ENCODE data around the gene ROBO2.

The ROBO2 gene, protein sequence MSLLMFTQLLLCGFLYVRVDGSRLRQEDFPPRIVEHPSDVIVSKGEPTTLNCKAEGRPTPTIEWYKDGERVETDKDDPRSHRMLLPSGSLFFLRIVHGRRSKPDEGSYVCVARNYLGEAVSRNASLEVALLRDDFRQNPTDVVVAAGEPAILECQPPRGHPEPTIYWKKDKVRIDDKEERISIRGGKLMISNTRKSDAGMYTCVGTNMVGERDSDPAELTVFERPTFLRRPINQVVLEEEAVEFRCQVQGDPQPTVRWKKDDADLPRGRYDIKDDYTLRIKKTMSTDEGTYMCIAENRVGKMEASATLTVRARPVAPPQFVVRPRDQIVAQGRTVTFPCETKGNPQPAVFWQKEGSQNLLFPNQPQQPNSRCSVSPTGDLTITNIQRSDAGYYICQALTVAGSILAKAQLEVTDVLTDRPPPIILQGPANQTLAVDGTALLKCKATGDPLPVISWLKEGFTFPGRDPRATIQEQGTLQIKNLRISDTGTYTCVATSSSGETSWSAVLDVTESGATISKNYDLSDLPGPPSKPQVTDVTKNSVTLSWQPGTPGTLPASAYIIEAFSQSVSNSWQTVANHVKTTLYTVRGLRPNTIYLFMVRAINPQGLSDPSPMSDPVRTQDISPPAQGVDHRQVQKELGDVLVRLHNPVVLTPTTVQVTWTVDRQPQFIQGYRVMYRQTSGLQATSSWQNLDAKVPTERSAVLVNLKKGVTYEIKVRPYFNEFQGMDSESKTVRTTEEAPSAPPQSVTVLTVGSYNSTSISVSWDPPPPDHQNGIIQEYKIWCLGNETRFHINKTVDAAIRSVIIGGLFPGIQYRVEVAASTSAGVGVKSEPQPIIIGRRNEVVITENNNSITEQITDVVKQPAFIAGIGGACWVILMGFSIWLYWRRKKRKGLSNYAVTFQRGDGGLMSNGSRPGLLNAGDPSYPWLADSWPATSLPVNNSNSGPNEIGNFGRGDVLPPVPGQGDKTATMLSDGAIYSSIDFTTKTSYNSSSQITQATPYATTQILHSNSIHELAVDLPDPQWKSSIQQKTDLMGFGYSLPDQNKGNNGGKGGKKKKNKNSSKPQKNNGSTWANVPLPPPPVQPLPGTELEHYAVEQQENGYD (N-terminal part only)

DNA sequence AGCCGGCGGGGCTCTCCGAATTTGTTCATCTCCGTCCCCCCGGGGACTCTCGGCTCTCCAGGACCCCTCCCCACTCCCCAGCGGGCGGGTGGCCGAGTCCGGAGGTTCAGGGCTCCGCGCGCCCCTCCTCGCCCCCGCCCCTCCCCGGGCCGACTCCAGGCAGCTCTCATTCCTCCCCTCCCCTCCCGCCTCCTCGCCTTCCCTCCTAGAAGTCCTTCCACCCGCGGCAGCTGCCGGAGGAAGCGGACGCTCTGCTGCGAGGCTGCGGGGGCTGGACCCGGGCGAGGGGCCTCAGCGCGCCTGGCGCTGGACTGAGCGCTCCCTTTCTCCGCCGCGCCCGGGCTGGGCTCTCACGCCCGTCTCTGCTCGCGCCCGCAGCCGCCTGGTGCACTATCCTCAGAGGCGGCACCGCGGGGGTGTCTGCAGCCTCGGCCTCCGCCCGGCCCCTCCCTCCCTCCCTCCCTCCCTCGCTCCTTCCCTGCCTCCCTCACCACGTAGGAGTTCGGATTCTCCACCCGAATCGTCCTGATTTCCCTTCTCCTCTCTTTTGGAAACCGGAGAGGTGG lies at the start of gene ROBO2:
TSS of gene ROBO2 (plus strand) at position 494 of the 566 bp plus-strand sequence. CDS start 687 bp downstream, outside the sequence.
- no peak for DNase-seq (ENCODE audit: low read depth in 2 of 2)

DNA sequence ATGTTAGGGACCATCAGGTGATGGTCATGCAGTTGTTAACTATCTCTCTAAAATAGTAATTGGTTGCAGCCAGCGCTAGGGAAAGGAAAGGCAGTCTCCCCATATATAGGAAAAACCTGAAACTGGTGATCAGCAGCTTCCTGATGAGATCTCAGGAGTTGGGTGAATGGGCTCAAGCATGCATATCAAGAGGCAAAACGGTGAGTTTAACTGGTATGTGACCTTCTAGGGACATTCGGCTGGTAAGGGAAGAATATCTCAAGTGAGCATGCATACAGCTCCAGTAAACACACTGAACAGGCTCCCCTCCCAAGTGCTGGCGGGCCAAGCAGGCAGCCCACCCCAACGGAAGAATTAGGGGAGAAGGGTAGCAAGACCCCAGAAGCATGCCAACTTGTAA lies 49.3 kb upstream of the ROBO2 start:
- DNase-seq (ENCODE audit: low read depth in 2 of 2) = no peak

DNA sequence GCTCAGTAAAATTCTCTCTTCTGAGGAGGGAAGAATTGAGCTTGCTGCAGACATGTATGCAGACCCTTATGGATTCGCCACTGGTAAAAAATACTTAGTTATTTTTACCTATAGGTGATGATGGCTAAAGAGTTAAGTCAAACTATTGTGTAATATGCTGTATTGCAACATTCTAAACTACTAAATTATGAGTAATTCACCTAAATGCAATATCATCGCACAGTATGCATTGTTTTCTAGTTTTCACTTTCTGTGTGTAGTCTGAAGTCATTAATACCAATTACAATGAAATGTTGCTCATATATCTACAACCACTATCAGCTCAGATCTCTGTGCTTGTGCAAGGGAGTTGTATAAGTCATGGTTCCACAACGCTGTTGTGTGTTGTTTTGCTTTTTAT lies 48.7 kb upstream of the ROBO2 start:
- no peak for DNase-seq (ENCODE audit: low read depth in 2 of 2)

DNA sequence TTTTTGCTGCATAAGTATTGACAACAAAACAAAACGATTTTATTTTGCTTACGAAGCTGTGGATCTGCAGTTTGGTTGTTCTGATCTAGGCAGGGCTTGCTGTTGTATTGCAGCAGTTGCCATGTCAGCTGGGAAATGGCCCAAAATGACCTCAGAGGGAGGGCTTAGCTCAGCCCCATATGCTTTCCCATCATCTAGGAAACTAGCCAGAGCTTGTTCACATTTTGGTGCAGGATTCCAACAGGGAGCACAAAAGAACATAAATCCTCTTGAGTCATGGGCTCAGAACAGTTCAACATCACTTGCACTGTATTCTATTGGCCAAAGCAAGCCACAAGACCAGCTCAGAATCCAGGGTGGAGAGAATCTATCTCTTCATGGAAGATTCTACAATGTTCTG lies 42.2 kb upstream of the ROBO2 start:
- no peak for DNase-seq (ENCODE audit: low read depth in 2 of 2)

DNA sequence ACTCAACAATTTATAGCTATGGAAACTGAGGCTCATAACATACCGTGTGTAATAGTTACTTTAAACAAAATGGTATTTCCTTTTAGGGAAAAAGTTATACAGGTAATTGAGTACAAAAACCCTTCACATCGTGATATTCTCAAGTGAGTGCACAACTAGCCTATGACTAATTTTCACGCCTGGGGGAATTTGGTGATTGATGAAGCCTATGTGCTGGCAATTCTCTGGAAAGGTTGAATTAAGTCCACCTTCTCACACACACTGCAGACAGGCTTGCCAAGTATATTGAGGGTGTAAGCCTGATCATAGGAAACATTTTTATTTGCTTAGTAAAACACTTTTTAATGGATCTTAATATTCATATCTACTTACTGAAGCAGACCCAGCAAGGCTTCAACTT lies 41.3 kb upstream of the ROBO2 start:
- no peak for DNase-seq (ENCODE audit: low read depth in 2 of 2)

DNA sequence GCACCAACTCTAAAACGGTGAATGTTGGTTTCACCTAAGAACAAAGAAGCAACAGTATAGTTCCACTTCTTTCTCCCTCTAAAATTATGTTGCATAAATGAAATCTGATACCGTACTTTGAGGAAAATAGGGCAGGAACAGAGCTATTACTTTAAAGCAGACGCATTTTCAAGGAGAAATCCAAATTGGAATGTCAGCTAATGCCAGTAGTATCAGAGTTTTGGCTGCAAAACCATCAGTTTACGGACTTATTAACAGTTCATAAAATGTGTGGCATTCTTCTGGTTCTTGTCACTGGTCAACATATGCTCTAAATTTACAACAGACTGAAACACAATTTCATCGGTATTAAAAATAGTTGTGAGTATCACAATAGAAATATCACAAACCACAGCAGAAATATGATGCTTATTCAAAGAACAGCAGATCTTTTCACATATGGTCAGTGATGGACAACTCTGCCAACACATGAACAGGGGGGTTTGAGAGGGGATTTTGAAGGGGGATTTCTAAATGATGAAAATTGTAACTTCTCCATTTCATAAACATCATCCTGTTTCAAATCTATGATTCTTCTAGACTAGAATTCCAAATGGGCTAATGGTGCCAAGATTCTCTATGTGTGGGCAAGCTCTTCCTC lies 38.7 kb upstream of the ROBO2 start:
- DNase-seq (ENCODE audit: low read depth in 2 of 2) = no peak

DNA sequence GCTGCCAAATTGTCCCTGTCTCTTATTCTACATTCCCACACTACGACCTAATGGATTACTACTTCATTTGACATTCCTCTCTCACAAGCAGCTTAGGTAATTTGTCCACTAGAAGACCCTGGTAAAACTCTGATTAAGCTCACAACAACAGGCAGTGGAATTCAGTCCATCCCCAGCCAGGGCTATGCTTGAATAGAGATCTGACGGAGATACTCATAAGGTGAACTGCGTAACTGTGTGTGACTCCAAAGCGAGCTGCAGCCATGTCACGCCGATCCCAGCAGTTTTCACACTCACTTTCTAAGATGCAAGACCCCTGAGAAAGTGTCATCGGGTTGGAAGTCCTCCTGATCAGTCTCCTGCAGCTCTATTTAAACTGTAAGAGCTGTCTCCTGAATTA lies 25.7 kb upstream of the ROBO2 start:
- no peak for DNase-seq (ENCODE audit: low read depth in 2 of 2)

DNA sequence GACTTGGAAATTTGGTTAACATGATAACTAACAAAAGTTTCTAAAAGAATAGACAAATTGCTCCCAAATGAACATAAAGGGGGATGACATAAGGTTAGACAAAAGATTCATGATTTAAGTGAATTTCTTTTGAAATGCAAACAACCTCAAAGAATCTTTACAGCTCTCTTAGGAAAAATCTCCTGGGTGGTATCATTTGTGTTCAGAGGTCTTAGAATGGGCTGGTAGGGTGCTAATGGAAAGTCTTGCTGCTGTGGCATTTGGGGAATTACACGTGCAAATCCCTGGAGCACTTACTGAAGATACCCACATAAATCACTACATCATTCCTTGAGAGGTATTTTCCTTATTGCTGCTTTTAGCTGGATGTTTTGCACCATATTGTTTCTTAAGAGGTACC lies 14.4 kb upstream of the ROBO2 start:
- no peak for DNase-seq (ENCODE audit: low read depth in 2 of 2)

DNA sequence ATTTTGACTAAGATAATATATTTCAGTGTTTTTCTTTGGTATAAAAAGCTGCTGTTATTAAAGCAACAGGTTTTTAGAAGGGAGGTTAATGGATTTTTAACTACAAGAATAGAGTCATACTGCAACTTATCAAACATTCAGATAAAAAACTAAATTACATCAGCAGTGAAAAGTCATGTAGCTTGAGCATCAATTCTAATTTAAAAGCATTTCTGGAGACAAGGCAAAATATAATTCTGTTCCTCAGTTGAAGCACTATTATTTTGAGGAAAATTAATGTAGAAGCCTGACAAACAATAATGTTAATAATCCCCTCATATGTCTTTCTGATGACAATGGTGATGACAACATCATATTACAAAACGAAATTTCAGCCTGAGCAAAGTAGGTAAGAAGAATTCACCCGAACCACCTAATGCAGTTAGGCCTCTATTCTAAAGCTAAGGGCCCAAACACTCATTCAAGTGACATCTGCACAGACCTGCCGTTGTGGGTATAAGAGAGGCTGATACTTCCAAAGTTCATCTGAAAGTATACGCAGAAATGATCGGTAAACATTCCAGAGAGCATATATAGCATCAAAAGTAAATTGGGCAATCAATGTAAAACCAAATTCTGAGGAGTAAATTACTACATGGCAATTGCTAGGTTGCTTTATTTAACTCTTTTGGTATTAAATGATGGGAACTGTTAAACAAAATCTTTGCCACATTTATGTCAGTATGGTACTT lies 12.8 kb upstream of the ROBO2 start:
- DNase-seq (ENCODE audit: low read depth in 2 of 2) = no peak

DNA sequence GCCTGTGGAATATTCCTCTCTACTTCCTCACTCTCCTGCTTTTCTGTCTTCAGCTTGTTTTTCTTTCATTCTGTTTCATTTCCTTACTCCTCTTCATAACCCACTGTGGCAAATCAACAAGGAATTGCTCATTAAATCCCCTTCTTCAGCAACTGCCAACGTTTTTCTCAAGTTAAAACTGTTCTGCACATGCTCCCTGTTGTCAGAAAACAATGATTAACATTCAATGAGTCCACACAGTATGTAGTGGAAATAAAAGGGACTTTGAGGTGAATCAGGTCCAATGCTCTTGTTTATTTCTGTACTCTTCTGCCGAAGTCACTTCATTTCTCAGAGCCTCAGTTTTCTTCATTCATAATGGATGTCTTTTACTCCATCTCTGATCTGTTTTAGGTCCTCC lies 11.9 kb upstream of the ROBO2 start:
- DNase-seq (ENCODE audit: low read depth in 2 of 2) = no peak

DNA sequence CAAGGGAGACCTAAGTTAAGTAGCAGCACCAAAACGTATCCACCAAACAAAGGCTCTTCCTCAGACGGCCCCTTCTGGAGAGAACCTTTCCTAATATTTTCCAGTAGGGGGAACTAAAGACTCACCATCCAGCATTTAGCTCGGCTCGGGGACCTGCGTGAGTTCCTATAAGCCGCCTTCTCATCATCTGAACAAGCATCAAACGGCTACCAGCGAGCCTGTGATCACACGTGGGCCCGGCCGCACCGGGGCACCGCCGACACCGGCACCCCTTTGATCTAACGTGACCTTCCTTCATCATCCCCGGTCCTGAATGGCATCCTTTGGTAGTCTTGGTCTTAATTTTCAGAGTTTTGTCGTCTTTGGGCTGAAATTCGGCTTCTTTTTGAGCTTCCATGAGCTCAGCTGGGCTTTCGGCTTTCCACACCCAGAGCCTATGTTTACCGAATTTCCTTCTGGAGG lies 1.4 kb upstream of the ROBO2 start:
- no peak for DNase-seq (ENCODE audit: low read depth in 2 of 2)

DNA sequence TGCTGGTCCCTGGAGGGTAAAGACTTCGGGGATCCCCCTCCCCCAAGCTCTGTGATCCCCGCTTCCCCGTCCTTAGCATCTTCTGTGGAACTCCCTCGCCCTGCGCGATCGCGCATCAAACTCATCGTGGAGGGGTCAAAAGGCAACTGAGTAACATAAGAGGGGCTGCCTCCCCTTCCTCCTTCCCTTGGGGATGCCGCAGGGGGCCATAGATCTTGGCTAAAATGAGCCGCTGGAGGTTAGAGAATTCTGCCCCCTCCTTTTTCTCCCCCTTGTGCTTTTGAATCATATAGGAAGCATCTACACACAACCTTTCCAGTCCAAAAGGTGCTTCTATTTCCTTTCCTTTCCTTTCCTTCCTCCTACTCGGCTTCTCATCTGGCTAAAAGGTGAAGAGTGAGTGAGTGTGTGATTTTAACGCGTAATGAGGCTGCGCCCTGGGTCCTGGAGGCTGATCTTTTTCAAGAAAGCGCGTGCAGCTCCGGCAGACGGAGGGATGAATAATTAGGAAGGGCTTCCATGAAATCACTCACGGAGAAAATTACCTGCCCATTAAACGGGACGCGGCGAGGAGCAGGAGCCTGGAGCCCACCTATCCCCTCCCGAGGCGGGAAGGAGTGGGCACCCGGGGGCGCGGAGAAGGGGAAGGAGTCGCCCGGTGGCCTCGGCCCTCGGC lies 831 bp upstream of the ROBO2 start:
- DNase-seq (ENCODE audit: low read depth in 2 of 2) = no peak

DNA sequence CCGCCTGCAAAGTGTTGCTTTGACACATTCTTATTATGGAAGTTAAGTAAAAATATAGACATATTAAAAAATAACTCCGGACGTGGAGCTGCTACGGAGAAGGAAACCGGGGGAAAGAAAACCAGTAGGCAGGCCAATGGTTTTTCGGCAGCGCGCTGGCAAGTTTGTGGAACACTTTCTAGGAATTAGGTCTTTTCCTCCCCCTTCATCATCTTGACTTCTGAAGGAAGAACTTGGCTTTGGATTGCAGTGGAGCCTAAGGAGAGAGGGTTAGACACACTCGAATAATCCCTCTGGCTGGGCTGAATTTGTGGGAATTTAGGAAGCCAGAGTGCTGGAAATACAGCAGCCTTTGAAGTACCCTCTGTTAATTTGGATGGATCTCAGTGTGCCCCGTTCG lies 317 bp downstream of the ROBO2 start:
- DNase-seq (ENCODE audit: low read depth in 2 of 2) = no peak

DNA sequence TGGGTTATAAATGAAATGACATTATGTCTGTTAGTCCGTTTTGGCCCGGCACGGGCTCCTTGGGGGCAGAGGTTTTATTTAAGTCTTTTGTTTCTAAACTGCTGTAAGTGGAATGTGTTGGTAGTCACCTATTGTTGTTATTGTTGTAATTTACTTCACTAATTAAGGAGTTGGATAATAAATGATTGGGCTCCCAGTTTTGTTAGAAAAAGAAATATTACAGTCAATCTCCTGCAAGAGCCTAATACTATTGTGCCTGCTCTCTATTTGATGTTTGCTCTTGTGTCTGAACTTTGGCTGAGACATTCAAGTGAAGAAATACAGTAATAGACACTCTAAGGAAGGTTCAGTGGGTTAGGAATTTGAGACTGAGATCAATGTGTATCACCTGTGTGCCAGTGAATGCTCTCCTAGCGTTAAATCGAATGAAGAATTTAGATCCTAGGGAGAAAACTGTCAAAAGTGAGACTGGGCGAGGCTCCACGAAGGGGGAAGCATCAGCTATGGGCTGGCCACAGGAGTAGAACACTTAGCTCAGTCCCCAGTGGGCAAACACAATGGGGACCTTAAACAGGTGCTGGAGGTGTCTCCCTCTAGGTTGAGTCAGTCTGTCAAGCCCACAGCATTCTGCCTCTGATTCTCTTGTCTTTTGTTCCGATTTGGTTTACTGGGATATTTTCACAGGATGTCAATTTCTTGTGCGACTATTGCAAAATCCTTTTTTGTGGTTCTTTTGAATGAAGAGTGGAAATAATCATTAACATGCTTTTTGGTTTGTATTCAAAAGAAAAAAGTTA lies 1.2 kb downstream of the ROBO2 start:
- DNase-seq (ENCODE audit: low read depth in 2 of 2) = no peak

DNA sequence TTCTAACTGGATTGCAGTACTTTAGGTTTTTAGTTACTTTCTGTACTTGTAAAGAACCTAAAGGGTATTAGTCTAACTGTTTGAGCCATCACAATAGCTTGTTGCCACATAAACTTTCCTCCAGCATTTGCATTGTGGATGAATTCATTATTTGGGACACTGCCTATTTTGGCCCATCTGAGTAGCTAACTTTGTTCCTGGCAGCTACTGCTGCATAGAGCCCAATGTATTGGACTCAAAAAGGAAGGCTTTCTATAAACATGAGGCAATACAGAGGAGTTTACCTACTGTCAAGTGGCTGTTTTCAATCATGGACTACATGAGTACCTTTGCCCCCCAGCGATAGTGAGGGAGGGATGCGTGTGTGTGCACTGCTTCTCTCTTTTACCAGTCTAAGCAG lies 1.9 kb downstream of the ROBO2 start:
- no peak for DNase-seq (ENCODE audit: low read depth in 2 of 2)

DNA sequence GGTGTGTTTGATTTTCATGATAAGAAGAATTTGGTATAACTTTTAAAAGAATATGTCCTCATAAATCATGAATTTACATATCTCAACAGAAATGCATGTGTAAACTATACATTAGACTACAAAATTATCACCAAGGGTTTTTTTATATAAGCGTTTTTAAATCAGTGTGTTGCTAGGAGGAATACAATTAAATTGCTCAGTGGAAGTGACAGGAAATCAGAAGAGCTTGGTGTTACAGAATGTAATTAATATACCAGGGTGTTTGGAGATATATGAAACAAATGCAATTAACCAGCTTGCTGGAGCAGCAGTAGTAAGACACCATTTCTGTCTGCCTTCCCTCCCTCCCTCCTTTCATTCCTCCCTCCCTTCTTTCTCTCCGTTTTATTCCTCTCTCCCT lies 2.4 kb downstream of the ROBO2 start:
- DNase-seq (ENCODE audit: low read depth in 2 of 2) = no peak

DNA sequence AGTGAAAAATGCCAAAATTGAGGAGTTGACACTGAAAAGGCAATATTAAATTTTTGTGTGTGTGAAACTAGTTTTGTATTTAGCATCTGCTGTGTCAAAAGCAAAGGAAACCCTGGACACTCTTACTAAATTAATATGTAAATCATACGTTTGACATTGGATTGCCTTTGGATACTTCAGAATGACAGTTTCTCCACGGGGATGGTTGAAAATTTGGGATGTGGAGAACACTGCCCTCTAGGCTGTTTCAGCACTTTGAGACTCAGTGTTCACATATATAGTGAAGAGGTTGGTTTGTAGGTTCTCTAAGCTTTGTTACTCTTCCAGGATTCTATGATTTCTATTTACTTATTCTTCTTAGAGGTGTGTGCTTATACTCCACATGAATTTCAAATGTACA lies 3.0 kb downstream of the ROBO2 start:
- DNase-seq (ENCODE audit: low read depth in 2 of 2) = no peak

DNA sequence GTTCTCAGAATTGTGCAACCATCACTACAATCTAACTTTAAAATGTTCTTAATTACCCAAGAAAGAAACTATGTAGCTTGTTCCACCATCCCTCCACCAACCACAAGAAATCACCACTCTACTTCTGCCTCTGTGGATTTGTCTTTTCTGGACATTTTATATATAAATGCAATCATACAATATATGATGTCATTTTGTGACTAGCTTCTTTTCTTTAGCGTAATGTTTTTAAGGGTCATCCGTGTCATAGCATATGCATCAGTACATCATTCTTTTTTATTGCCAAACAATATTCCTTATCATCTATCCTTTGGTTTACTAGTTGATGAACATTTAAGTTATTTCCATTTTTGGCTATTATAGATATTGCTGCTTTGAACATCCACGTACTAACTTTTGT lies 5.8 kb downstream of the ROBO2 start:
- no peak for DNase-seq (ENCODE audit: low read depth in 2 of 2)

DNA sequence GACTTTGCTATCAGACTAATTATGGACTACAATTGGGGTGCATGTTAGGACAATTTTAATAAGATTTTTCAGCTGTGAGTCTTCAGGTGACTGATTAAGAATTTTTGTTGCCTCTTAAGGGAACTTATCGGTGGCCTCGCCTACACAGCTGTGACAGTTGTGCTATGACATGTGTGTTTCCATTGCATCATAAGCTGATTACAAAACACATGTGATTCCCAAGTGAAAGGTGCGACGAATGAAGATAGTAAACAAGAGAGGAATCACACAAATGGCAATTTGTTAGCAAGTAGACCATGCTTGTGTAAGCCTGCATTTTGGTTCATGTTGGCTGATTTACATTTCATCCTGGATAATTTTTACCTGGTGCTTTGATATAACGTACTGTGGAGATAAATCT lies 8.3 kb downstream of the ROBO2 start:
- DNase-seq (ENCODE audit: low read depth in 2 of 2) = no peak

DNA sequence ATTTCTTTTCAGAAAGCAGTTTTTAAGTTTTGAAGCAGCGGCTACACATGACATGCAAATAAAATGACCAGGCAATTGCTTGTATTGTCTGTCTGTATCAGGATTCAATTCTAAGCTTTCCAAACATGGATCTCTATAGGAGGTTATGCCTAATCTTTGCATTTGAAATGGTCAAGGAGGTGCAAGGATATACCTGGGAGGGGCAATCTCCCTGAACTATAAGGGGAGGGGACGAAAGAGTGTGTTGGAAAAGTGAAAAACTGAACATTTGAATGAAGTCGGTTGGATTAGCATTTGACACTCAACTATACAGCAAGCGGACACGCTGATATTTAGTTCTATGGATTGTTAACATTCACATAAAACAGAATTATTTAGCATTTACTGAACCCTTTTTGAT lies 11.7 kb downstream of the ROBO2 start:
- DNase-seq (ENCODE audit: low read depth in 2 of 2) = no peak

Measured in stimulated activated CD8-positive, alpha-beta memory T cell treated with anti-CD3 and anti-CD28 coated beads, Interleukin-2, amount 100 ng/mL, for 1 hour (primary cell).